NCI-H2029 (cell line): ENCODE data around the gene SASH1.
"Not testable (repeated sequence)": the region's sequence is repeated elsewhere in the genome, so short reads cannot be mapped to it uniquely, and the experiment has no call there.

Experiments used
- DNase-seq: peaks from one replicate; lab custom pipeline; 2025; lab: John Stamatoyannopoulos, UW

SASH1 gene

DNA sequence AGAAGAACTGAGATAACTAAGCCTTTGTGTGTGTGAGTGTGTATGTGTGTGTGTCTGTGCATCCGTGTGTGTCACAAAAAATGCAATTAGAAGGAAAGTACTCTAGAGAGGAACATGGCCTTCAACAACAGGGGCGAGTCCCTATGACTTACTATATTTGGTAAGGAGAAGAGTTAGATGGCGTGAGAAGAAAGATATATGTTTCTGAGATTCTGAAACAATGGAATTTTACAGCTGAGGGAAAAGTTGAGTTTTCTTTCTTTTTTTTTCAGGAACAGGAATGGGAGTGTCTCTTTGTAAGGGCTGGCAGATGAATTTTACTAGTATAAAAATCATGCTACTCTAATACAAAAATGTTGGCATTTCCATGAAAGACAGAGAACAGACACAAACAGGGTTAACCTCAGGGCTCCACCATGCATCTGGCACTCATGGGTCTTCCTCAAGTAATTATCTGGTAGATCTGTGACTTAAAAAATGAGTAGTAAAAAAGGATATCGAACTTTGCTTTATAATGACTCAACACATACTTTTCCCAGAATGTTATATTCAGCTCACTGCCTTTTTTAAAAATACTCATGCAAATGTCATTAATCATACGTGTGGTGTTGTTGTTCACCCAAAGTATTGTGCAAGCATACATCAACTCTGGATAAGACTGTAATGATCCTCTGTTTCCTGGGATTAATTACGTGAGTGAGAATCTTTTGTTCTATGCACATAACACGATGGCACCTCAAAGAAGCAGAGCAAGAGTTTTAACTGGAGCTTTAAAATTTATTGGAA is 12.8 kb upstream of the SASH1 start:
- no peak for DNase-seq

DNA sequence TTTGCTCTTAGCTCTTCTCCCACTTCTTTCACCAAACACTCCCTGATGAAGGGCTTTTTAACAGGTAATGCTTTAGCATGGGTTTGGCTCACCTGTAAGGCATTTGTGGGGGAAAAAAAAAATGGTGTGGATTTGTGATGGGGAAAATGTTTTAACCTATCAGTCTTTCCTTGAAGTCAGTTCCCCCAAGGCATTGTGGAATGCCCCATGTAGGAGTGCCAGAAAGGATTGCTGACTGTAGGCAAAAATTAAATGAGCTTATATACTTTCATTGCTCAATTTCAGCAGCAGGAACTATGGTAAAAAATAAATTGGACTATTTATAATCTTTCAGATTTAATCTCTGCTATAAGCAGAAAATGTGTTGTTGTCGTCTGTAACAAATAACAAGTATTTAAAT is 10.6 kb upstream of the SASH1 start:
- no peak for DNase-seq

DNA sequence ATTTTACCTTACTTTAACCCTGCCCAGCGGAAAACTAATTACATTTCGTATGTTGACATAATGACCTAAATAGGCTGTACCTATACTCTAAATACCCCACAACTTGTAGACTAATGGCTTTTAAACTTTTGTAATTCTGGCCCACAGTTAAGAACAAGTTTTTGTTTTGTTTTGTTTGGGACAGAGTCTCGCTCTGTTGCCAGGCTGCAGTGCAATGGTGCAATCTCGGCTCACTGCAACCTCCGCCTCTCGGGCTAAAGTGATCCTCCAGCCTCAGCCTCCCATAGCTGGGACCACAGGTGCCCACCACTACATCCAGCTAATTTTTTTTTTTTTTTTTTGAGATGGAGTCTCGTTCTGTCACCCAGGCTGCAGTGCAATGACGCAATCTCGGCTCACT is 5.7 kb upstream of the SASH1 start:
- DNase-seq: no peak

DNA sequence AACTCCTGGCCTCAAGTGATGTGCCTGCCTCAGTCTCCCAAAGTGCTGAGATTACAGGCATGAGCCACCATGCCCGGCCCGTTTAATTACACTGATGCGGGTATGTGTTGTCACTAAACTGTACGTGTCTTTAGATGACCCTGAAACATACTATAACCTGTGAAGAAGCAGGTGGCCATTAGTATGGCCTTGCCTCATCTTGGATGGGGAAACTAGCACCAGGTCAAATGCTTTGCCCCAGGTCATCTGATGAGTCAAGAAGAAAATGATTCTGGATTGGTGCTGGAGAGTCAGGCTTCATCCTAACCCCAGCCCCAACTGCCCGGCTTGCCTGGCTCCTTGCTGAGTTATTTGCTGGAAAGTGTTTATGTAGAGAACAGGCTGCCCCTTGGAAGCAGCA is 2.9 kb upstream of the SASH1 start:
- DNase-seq: no peak

DNA sequence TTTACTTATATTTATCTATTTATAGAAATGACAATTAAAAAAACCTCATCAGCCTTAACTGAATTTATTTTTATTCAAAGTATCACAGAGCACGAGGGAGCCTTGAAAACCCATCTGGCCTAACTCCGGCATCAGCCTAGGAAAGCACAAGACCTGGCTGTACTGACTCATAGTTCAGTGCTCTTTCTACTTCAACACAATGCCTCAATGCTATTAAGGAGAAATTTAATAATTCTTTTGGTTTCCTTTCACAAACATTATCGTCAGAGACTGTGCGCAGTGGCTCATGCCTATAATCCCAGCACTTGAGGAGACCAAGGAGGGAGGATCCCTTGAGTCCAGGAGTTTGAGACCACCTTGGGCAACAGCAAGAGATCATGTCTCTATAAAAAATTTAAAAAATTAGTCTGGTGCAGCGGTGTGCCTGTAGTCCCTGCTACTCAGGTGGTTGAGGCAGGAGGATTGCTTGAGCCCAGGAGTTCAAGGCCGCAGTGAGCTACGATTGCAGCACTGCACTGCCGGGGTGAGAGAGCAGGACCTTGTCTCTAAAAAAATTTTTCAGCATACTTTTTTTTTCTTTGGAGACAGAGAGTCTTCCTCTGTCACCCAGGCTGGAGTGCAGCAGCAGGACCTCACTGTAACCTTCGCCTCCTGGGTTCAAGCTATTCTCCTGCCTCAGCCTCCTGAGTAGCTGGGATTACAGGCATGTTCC is 1.9 kb upstream of the SASH1 start:
- DNase-seq: no peak

DNA sequence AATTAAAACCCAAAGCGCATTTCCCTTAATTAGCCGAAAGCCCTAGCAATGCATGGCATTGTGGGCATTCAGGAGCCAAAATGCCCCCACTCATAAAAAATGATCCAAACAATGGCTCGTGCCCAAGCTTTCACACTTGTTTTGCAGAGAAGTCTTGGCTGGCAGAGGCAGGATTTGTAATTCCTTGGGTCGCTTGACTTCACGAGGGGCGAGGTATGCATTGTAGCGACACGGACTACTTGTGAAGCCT is 613 bp upstream of the SASH1 start:
- DNase-seq: no peak

DNA sequence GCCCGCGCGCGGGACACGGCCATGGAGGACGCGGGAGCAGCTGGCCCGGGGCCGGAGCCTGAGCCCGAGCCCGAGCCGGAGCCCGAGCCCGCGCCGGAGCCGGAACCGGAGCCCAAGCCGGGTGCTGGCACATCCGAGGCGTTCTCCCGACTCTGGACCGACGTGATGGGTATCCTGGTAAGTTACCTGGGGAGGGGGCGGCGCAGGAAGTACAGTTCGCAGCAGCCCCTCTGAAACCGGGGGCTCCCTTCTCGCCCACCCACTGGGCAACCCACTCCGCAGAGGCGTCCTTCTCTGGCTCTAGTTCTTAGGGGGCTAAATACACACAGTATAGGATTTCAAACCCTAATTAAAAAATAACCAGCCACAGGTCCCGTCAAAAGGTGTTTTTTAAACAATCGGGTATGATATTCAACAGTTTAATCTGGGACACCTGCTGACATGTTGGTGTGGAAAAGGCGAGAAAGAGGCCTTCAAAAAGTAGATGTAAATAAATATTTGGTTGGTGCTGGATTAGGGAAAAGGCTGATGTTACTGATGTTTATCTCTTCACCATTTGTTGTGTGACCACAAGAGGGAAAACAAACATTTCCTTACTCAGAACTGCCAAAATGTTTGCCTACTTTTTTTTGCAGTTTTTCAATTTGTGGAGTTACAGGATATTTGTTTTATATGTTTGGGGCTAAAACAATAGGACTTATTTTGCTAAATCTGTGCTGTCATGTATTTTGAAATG is 577 bp downstream of the SASH1 start:
- no peak for DNase-seq

DNA sequence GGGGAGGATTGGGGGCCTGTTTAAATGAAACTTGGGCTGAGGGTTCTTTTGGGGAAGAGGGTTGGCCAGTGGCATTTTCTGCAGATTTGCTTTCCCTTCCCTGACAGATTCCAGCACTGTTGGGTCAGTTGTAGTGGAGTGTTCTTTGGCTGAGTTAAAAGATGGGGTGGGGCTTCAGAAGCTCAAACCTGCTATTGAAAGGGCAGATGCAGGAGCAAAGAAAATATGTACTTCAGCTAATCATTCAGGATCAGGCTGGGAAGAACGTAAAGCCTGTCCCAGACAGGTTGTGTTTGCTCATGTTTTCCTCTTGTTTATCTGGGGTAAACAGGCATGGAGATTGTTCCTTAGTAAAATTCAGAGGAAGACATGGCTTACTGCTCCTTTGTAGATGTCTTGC is 2.5 kb downstream of the SASH1 start:
- no peak for DNase-seq

DNA sequence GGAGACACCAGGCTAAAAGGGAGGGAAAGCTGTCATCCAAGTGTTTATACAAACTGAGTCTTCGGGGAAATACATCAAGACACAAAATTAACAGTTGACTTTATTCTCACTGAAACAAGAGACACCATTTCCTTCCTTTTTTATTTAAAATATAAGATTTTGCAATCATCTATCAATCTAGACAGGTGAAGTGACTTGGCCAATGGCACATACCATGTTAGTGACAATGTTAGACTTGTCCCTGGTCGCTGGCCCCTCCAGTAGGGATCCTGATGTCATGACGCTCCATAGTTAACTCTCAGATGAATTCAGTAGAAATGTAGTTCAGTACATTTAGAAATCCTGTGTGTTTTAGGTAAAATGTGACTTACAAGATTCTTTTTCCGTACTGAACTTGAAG is 2.9 kb downstream of the SASH1 start:
- no peak for DNase-seq

DNA sequence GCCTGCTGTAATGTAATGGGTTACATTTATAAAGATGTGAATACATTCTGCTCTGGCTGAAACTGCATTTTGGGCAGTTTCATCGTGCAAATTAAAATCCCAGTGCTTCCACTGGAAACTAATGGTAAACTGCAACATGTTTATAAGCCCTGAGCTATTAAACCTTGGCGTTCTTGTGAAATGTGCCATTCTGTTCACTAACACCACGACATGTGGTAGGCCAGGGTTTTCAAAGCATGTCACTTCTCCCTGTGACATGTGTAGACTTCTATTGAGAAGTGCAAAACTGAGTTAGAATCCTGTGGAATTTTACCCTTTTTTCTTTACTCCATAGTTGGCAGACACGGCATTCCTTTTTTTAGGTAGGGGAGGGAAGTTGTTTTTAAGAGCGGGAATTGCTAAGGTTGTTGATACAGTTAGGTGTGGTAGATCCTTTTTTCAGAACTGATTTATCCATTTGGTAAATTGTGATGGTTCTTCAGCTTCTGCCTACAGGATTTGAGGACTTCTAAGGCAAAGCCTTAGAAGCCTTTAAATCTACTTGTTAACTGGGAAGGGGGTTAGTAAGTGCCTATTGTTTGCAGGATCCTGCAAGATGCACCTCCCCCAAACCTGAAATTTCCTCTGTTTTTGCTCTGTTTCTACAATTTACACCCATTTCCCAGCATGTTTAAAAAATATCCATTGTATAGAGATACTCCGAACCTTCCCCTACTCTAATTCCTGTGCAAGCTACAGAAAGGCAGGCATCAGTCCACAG is 4.2 kb downstream of the SASH1 start:
- DNase-seq: no peak

DNA sequence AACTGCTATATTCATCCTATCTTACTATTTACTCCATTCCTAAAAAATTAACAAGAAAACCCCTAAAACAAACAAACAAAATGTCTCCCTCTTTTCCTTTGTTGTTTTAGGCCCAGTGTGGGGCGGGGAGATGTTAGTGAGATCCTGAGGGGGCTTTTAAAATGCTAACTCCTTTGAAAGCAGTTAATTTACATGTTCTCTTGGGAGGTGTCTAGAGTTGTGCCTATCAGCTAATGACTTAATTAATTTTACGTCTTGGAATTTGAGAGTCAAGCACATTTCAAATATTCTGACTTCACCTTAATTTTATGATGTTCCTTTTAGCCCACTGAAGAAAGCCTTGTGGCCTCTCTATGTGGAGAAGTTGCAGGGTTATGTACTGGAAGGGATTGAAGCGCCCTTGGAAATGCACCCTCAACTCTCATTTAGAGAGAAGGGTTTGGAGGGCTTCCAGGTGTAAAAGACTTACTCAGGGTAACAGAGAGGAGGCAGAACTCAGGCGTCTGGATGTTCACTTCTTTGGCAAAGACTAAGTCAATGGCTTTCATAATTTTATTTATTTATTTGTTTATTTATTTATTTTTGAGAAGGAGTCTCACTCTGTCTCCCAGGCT is 4.9 kb downstream of the SASH1 start:
- DNase-seq: no peak

DNA sequence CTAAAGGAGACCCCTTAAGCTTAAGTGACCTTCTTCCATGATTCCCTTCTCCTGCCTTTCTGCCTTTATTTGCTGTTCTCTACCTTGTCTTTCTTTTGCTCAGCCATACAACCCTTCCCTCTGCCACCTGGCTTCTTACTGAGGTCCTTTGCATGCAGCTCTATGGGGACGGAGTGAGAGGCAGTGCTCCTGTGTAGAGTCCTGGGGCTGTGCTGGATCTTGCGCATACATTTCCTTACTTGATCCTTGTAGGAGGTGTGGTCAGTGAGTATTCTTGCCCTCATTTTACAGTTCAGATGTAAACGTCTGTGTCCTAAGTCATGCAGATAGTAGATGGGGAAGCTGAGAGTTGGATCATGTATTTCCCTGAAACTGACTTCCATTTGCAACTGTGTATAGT is 5.7 kb downstream of the SASH1 start:
- no peak for DNase-seq

DNA sequence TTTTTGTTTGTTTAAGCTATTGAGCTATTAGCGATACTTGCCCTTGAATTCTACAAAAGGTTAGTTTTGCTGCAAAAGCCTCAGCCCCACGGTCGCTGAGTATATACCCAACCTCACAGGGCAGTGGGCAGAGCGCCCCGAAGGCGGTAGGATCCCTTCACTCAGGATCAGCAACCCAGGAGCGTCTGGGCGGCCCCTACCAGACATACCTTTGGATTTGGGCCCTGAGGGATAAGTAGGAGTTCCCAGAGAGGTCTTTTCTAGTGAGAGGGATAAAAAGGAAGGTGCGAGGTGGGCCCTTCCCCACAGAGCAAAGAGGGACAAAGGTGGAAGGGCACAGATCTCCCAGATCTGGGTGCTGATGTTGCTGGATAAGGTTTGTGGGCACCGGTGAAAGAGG is 6.1 kb downstream of the SASH1 start:
- DNase-seq: no peak

DNA sequence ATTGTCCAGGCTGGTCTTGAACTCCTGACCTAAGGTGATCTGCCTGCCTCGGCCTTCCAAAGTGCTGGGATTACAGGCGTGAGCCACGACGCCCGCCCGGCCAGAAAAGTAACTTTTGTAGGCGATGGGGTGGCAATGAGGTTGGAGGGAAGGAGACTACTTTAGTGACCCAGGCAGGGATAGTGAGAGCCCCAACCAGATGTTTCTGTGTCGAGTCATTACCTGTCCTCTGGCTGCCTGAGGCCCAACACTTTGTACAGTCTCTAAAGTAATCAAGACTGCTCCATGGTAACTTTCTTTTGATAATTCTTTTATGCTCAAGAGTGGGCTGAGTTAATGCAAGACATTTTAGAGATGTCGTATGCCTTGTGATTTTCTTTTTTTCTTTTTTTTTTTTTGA is 6.8 kb downstream of the SASH1 start:
- DNase-seq: no peak

DNA sequence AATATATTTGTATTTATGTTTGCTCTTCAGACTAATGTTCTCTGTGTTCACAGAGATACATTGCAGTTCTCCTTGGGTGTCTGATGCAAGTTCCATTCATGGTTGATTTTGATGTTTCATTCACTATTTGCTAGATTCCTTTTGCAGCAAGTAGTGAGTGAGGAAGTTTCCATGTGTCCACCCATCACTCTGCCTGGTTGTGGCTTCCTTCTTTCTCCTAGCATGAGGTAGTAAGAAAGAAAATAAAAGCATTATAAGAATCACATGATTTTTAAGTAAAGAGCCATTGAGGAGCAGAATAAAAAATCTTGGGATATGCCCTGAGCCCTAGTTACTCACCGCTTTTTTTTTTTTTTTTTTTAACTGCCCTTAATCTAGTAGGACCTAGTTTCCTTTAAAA is 8.7 kb downstream of the SASH1 start:
- no peak for DNase-seq

DNA sequence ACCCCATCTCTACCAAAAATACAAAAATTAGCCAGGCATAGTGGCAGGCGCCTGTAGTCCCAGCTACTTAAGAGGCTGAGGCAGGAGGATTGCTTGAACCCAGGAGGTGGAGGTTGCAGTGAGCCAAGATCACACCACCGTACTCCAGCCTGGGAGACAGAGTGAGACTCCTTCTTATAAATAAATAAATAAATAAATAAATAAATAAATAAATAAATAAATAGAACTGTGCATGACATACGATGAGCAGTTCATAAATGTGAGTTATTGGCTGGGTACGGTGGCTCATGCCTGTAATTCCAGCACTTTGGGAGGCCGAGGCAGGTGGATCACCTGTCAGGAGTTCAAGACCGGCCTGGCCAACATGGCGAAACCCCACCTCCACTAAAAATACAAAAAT is 9.8 kb downstream of the SASH1 start:
- DNase-seq: not testable (repeated sequence)

DNA sequence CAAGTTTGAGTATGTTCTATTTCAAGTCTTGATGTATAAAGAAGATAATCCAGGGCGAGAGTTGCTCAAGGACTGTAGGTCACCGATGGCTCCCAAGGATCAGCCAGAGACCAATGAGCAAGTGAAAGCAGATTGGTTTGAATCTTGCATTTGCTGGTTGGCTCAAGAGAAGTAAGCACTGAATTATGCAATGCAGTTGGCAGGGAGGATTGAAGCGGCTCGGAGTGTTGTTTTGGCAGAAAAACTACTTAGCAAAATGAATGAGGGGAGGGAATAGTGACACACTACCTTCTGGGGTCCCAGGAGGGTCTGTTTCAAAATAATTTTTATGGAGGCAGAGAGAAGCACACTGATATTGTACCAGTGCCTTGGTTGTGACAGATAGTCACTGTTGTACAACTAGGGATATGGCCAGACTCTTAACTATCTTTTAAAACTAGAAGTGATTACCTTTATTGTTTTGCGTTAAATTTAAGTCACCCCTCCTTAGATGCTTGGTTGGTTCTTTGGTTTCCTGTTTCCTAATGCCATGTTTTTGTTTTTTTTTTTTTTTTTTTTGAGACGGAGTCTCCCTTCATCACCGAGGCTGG is 15.7 kb downstream of the SASH1 start:
- no peak for DNase-seq

DNA sequence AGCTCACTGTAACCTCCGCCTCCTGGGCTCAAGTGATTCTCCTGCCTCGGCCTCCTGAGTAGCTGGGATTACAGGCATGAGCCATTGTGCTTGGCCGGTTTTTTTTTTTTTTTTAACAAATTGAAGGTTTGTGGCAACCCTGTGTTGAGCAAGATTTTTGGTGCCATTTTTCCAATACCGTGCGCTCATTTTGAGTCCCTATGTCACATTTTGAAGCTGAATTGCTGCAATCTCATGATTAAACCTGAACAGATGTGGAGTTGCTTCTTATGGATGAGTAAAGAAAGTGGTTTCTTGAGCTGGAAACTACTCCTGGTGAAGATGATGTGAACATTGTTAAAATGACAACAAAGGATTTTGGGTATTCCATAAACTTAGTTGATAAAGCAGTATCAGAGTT is 16.6 kb downstream of the SASH1 start:
- no peak for DNase-seq

DNA sequence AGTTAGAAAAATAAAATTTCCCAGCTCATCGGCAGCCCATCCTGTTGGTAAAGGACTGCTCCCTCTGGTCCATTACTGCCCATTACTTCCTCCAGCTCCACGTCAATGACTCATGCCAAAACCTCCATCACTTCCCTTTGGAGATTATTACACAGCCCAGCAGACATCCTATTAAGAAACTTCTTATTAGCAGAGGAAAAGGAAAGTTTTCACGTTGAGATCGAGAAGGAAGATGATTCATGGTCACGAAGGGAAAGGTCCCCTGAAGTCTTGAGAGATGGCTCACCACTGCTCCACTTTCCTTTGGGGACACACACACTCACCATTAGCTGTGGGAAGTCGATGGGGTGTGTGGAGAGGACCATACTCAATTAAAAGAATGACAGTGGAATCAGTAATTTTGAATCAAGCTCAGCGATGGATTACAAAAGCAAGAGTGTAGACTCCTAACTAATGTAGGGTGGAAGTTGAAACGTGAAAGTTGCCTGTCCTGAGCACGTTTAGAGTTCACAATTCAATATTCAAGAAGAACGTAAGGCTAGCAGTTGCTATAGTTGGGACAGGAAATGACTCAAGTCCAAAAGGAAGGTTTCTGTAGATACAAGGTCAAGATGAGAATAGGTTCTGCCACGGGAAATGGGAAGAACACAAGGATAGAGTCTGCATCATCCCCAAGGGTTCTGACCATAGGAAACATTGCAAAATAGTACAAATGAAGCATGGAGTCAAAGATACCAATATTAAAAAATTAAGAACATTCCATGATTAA is 21.6 kb downstream of the SASH1 start:
- DNase-seq: no peak

DNA sequence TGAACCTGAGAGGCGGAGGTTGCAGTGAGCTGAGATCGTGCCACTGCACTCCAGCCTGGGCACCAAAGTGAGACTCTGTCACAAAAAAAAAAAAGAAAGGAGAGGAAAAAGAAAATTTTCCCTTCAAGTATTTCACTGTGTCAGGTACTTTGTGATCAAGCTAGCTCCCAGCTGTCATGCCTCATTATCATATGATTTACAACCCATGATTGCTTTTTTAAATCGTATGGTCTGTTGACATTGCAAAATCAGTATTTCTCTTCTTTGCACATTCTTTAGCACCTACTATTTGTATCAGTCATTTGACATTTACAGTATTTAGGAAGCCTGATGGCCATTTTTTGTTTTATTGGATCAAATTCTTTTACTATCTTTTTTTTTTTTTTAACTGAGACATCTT is 22.4 kb downstream of the SASH1 start:
- DNase-seq: no peak

DNA sequence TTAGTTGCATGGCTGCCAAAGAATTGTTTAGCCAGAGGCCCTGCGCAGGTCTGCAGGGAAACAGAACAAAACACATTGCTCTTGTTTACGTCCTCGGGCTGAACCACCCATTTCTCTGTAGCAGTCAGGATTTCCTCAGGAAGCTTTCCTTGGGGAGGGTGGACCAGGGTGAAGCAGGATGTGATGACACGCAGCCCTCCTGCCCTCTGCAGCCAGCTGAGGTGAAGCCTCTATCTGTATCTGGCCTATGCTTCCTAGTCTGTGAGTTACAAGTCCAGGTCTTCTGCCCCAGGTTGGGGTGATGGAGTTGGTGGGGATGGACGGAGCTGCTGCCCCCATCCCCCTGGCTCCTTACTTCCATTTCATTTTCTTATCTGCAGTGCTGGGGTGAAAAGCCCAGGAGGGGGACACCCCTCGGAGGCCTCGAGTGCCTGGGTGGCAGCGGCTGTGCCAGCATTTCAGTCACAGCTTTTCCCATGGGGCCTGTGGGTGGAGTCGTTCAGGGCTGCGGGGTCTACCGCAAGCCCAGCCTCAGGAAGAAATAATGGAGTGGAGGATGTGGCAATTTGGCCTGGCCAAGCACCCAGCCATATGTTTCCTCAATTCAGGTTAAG is 24.9 kb downstream of the SASH1 start:
- no peak for DNase-seq
